NCI-H2029 (cell line): ENCODE results near the gene PCBP4.
A peak's percentile ranks its signal among the peaks of the same experiment; 100 is the strongest.

Experiments used
- DNase-seq: peaks from one replicate; lab custom pipeline; 2025; lab: John Stamatoyannopoulos, UW

Gene PCBP4

GRCh38 chr3:51967384-51968169 lies at the start of gene PCBP4:
PCBP4 (minus strand) TSS chr3:51967454; CDS start chr3:51961240, 6,214 bp downstream.
- DNase-seq: no peak

GRCh38 chr3:52015438-52016228 lies 48.4 kb upstream of the PCBP4 start:
- DNase-seq: no peak

GRCh38 chr3:52014613-52015012 lies 47.4 kb upstream of the PCBP4 start:
- no peak for DNase-seq

GRCh38 chr3:52013802-52014598 lies 46.7 kb upstream of the PCBP4 start:
- DNase-seq: no peak

- DNase-seq: no peak
Observed at GRCh38 chr3:52012699-52013098, 45.4 kb upstream of the PCBP4 start.

- DNase-seq: no peak
Observed at GRCh38 chr3:52010431-52010830, 43.2 kb upstream of the PCBP4 start.

- DNase-seq: no peak
Observed at GRCh38 chr3:52007291-52007690, 40.0 kb upstream of the PCBP4 start.

- DNase-seq: no peak
Observed at GRCh38 chr3:52006820-52007133, 39.5 kb upstream of the PCBP4 start.

GRCh38 chr3:52006017-52006819 lies 39.0 kb upstream of the PCBP4 start:
- DNase-seq: no peak

GRCh38 chr3:52005571-52005986 lies 38.3 kb upstream of the PCBP4 start:
- DNase-seq: no peak

- no peak for DNase-seq
Observed at GRCh38 chr3:52004906-52005395, 37.7 kb upstream of the PCBP4 start.

- no peak for DNase-seq
Observed at GRCh38 chr3:52004163-52004787, 37.0 kb upstream of the PCBP4 start.

GRCh38 chr3:52002748-52003147 lies 35.5 kb upstream of the PCBP4 start:
- DNase-seq: no peak

GRCh38 chr3:52001443-52001974 lies 34.3 kb upstream of the PCBP4 start:
- no peak for DNase-seq

GRCh38 chr3:51999846-52000245 lies 32.6 kb upstream of the PCBP4 start:
- no peak for DNase-seq

- no peak for DNase-seq
Observed at GRCh38 chr3:51998774-51999173, 31.5 kb upstream of the PCBP4 start.

GRCh38 chr3:51997935-51998596 lies 30.8 kb upstream of the PCBP4 start:
- DNase-seq: no peak

GRCh38 chr3:51997172-51997571 lies 29.9 kb upstream of the PCBP4 start:
- no peak for DNase-seq

- DNase-seq: peak; percentile 74
Observed at GRCh38 chr3:51995346-51996163, 28.3 kb upstream of the PCBP4 start, which contains the start of gene RPL29. RPL29 (minus strand) TSS chr3:51995895; CDS start chr3:51995461, 434 bp downstream.
